LNCaP clone FGC (cell line): Measurements from ENCODE around the gene OGDH.
A peak's percentile ranks its signal among the peaks of the same experiment; 100 is the strongest.

Experiments
- DNase-seq: peaks from one replicate; pipeline ENCODE4 v3.0.0-alpha.2; 2011; ENCODE audit warnings: low read depth
- H3K4me3 ChIP-seq: 2 replicates; pipeline ENCODE4 v1.5.1; 2011; ENCODE audit warnings: mild to moderate bottlenecking, low read depth, low read length, control low read depth
- TF ChIP-seq, protein P1 (sequence below): IDR thresholded peaks from 2 replicates; pipeline ENCODE4 v1.5.1; 2012; ENCODE audit warnings: mild to moderate bottlenecking; ENCODE audit not compliant: control insufficient read depth, insufficient read depth; ENCODE audit errors: extremely low read depth

Gene OGDH

GRCh38 chr7:44629829-44630522 is 23.5 kb downstream of the OGDH start:
- H3K4me3 ChIP-seq, result no peak overlapping the region
- TF ChIP-seq, protein P1, sequence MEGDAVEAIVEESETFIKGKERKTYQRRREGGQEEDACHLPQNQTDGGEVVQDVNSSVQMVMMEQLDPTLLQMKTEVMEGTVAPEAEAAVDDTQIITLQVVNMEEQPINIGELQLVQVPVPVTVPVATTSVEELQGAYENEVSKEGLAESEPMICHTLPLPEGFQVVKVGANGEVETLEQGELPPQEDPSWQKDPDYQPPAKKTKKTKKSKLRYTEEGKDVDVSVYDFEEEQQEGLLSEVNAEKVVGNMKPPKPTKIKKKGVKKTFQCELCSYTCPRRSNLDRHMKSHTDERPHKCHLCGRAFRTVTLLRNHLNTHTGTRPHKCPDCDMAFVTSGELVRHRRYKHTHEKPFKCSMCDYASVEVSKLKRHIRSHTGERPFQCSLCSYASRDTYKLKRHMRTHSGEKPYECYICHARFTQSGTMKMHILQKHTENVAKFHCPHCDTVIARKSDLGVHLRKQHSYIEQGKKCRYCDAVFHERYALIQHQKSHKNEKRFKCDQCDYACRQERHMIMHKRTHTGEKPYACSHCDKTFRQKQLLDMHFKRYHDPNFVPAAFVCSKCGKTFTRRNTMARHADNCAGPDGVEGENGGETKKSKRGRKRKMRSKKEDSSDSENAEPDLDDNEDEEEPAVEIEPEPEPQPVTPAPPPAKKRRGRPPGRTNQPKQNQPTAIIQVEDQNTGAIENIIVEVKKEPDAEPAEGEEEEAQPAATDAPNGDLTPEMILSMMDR, result no peak
- no peak for DNase-seq

GRCh38 chr7:44630792-44631457 is 24.5 kb downstream of the OGDH start:
- TF ChIP-seq, protein P1, result no peak

DNA sequence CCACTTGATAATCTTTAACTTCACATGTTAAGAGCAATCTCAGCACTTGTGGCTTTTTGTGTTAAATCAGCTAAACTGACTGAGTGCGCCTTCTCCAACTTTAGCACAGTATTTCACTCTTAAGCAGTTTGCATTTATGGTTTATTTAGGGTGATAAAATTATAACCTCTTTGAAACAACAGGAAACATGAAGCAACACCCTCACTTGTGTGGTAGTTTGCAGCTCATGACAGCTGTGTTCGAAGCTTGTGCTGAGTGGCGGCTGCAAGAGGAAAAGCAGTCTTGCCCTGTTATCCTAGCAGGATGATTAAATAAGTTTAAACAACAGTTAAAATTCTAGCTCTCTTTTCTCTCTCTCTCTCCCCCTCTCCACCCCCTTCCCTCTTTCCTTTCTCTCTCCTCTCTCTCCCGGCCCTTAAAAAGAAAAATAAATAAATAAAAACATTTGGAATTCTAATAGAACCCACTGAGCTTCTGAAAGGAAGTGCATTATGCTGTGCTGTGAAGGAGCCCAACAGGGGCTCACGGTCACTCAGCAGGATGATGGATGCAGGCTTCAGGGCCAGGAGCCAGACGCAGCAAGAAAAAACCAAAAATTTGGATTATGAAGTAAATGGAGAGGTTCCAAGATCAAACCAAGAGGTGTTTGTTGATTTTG is 25.2 kb downstream of the OGDH start:
- DNase-seq, result no peak
- H3K4me3 ChIP-seq, result no peak overlapping the region
- TF ChIP-seq, protein P1, result no peak

More at GRCh38 chr7:44630792-44631457, 24.5 kb downstream of the OGDH start:
- H3K4me3 ChIP-seq, result no peak overlapping the region
- no peak for DNase-seq

GRCh38 chr7:44632196-44632595 is 25.8 kb downstream of the OGDH start:
- no peak for DNase-seq
- no peak overlapping the region for H3K4me3 ChIP-seq
- TF ChIP-seq, protein P1, result no peak

DNA sequence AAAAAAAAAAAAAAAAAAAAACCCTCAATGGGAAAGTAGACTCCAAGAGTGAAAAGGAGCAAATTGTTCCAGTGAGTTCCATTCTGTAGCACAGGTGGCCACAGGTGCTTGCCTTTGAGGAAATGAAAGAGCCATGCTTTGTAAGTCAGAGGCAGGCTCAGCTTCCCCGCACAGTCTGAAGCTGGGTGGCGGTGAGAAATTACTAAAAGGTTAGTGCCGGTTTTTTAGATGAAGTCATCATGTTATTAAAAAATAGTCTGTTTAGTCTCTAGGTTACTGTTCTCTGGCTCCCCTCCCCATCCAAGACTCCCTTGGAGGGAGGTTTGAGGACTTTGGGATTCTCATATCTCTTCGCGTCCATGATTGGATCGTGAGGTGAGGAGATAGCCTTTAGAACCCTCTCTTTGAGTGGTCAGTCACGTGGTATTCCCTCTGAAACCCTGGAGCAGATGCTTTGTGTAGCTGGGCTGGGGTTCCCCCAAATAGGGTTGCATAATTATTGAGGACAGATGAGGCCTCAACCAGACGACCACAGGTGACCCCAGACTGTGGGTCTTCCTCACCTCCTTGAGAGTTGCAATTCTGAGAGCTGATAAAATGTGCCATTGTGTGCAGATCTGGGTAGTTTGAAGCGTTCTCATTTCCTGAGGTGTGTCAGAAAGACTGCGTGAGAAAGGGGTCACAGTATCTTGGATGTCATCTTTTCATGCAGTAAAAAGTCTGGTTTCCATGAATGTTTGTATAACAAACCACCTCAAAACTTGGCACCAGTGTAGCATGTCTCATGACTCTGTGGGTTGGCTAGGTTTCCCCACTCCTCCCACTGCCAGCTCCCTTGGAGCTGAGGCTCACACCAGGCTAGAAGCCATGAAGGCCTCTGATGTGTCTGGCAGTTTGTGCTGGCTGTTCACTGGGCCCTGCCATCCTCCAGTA is 27.1 kb downstream of the OGDH start:
- DNase-seq, result peak; percentile 98
- H3K4me3 ChIP-seq, result no peak overlapping the region
- TF ChIP-seq, protein P1, result no peak

- H3K4me3 ChIP-seq, result no peak overlapping the region
- TF ChIP-seq, protein P1, result no peak
- peak; percentile 85 for DNase-seq
Observed at GRCh38 chr7:44634187-44634838, 27.9 kb downstream of the OGDH start.
